Fibroblast of upper back skin (primary cell): Measurements from ENCODE around the gene NCL.
"Not testable (repeated sequence)": the region's sequence is repeated elsewhere in the genome, so short reads cannot be mapped to it uniquely, and the experiment has no call there.

Experiments used
- DNase-seq: peaks from one replicate; pipeline ENCODE4 v3.0.0-alpha.2; 2013

NCL gene

GRCh38 chr2:231467613-231468530 is 3.6 kb upstream of the NCL start:
- DNase-seq: no peak

GRCh38 chr2:231467016-231467545 is 2.8 kb upstream of the NCL start:
- no peak for DNase-seq

GRCh38 chr2:231464576-231465540 is 574 bp upstream of the NCL start:
- no peak for DNase-seq

GRCh38 chr2:231462729-231463465 is 1.4 kb downstream of the NCL start:
- DNase-seq: no peak

- no peak for DNase-seq
Measured at GRCh38 chr2:231461516-231461971, 2.7 kb downstream of the NCL start.

GRCh38 chr2:231460841-231461240 is 3.4 kb downstream of the NCL start:
- not testable (repeated sequence) for DNase-seq

GRCh38 chr2:231460073-231460835 is 4.0 kb downstream of the NCL start:
- DNase-seq: no peak

GRCh38 chr2:231458368-231458767 is 5.9 kb downstream of the NCL start:
- no peak for DNase-seq

- no peak for DNase-seq
Measured at GRCh38 chr2:231457101-231457500, 7.2 kb downstream of the NCL start.

GRCh38 chr2:231456295-231457004 is 7.8 kb downstream of the NCL start:
- DNase-seq: no peak

- DNase-seq: no peak
Measured at GRCh38 chr2:231455890-231456289, 8.4 kb downstream of the NCL start.

- no peak for DNase-seq
Measured at GRCh38 chr2:231455222-231455621, 9.1 kb downstream of the NCL start.

- DNase-seq: no peak
Measured at GRCh38 chr2:231454361-231454791, 9.9 kb downstream of the NCL start.

- no peak for DNase-seq
Measured at GRCh38 chr2:231452799-231453508, 11.3 kb downstream of the NCL start.

GRCh38 chr2:231450548-231450989 is 13.7 kb downstream of the NCL start:
- DNase-seq: no peak

- no peak for DNase-seq
Measured at GRCh38 chr2:231449503-231450054, 14.7 kb downstream of the NCL start.

- no peak for DNase-seq
Measured at GRCh38 chr2:231436957-231437356, 27.3 kb downstream of the NCL start.

GRCh38 chr2:231433990-231434389 is 30.3 kb downstream of the NCL start:
- DNase-seq: no peak

- no peak for DNase-seq
Measured at GRCh38 chr2:231431606-231432005, 32.7 kb downstream of the NCL start.

GRCh38 chr2:231430437-231430836 is 33.8 kb downstream of the NCL start:
- DNase-seq: not testable (repeated sequence)
